MM.1S (cell line): ENCODE results near the gene ITGA3.

Experiments used
- DNase-seq: peaks from one replicate; pipeline ENCODE4 v3.0.0-alpha.2; 2015
- H2AFZ ChIP-seq: fragments of 300-600 bp; sonication (generic); 2 replicates; pipeline ENCODE4 v1.6.0; 2016; ENCODE audit warnings: antibody characterized with exemption, low read length
- H3F3A ChIP-seq: fragments of 300-600 bp; sonication (generic); 2 replicates; pipeline ENCODE4 v1.6.1; 2016; ENCODE audit warnings: mild to moderate bottlenecking, antibody characterized with exemption, low read length, moderate library complexity, mixed read lengths; ENCODE audit not compliant: insufficient read depth
- H3K27ac ChIP-seq: fragments of 300-600 bp; sonication (generic); 2 replicates; pipeline ENCODE4 v1.5.1; 2016; ENCODE audit warnings: mild to moderate bottlenecking, low read length
- H3K27me3 ChIP-seq: fragments of 300-600 bp; sonication (generic); replicated peaks from 2 replicates; pipeline ENCODE4 v1.6.0; 2016; ENCODE audit warnings: low read length; ENCODE audit not compliant: insufficient read depth
- H3K36me3 ChIP-seq: fragments of 300-600 bp; sonication (generic); replicated peaks from 2 replicates; pipeline ENCODE4 v1.6.1; 2016; ENCODE audit warnings: mild to moderate bottlenecking, low read length, mixed read lengths; ENCODE audit not compliant: insufficient read depth
- H3K4me1 ChIP-seq: fragments of 300-600 bp; sonication (generic); 2 replicates; pipeline ENCODE4 v1.6.1; 2016; ENCODE audit warnings: low read length, mixed read lengths
- H3K4me2 ChIP-seq: fragments of 300-600 bp; sonication (generic); 2 replicates; pipeline ENCODE4 v1.6.0; 2016; ENCODE audit warnings: low read depth, low read length
- H3K4me3 ChIP-seq: fragments of 300-600 bp; sonication (generic); 2 replicates; pipeline ENCODE4 v1.5.1; 2016; ENCODE audit warnings: low read length, mixed read lengths
- H3K79me2 ChIP-seq: fragments of 300-600 bp; sonication (generic); 2 replicates; pipeline ENCODE4 v1.6.1; 2016; ENCODE audit warnings: mixed run types, low read length, mixed read lengths
- H3K9ac ChIP-seq: fragments of 300-600 bp; sonication (generic); 2 replicates; pipeline ENCODE4 v1.6.1; 2016; ENCODE audit warnings: low read length, mixed read lengths
- H3K9me2 ChIP-seq: fragments of 300-600 bp; sonication (generic); replicated peaks from 2 replicates; pipeline ENCODE4 v1.6.1; 2016; ENCODE audit warnings: mild to moderate bottlenecking, low read length, mixed read lengths; ENCODE audit not compliant: insufficient read depth
- H3K9me3 ChIP-seq: fragments of 300-600 bp; sonication (generic); replicated peaks from 2 replicates; pipeline ENCODE4 v1.6.1; 2016; ENCODE audit warnings: mild to moderate bottlenecking, low read length, mixed read lengths; ENCODE audit not compliant: insufficient read depth
- H4K20me1 ChIP-seq: fragments of 300-600 bp; sonication (generic); 2 replicates; pipeline ENCODE4 v1.6.1; 2016; ENCODE audit warnings: mild to moderate bottlenecking, low read length, moderate library complexity, mixed read lengths; ENCODE audit not compliant: insufficient read depth
- CTCF ChIP-seq: fragments of 300-600 bp; sonication (generic); IDR thresholded peaks from 2 replicates; pipeline ENCODE4 v1.5.1; 2016; ENCODE audit warnings: antibody characterized with exemption, low read length, mixed read lengths
- EZH2 ChIP-seq: fragments of 300-600 bp; sonication (generic); optimal IDR thresholded peaks from 2 replicates; pipeline ENCODE3; 2017; ENCODE audit warnings: low read depth, mild to moderate bottlenecking, antibody characterized with exemption, low read length, mixed read lengths
- EZH2phosphoT487 ChIP-seq: fragments of 300-600 bp; sonication (generic); IDR thresholded peaks from 2 replicates; pipeline ENCODE4 v1.6.1; 2018; ENCODE audit warnings: antibody characterized with exemption, low read length

The ITGA3 gene

GRCh38 chr17:50066995-50067394, 11.1 kb downstream of the ITGA3 start:
- Histone ChIP-seq H3K27me3 (no peaks in the 10 kb centered on the region), H3K27ac (no peak overlapping the region), H3K9me2 (no peaks in the 10 kb centered on the region), H2AFZ (no peak overlapping the region), H4K20me1 (no peaks in the 10 kb centered on the region), H3K79me2 (no peaks in the 10 kb centered on the region), H3K9ac (no peak overlapping the region), H3K9me3 (no peaks in the 10 kb centered on the region), H3K4me1 (peaks cover 7% of the 10 kb centered on the region), H3K36me3 (no peaks in the 10 kb centered on the region), H3K4me2 (no peak overlapping the region), H3F3A (no peaks in the 10 kb centered on the region), H3K4me3 (no peak overlapping the region)
- DNase-seq: no peak
- TF ChIP-seq CTCF (no peak), EZH2phosphoT487 (no peak), EZH2 (no peak)

- DNase-seq: no peak
Measured at GRCh38 chr17:50067996-50068395, 12.1 kb downstream of the ITGA3 start.

GRCh38 chr17:50070908-50071680, 15.2 kb downstream of the ITGA3 start:
- TF ChIP-seq CTCF (no peak), EZH2phosphoT487 (no peak), EZH2 (no peak)
- Histone ChIP-seq H3K9ac (no peak overlapping the region), H2AFZ (no peak overlapping the region), H3K4me2 (no peak overlapping the region), H3K27me3 (no peaks in the 10 kb centered on the region), H3K27ac (no peak overlapping the region), H3K4me3 (no peak overlapping the region), H3K36me3 (no peaks in the 10 kb centered on the region), H3K9me2 (no peaks in the 10 kb centered on the region), H3K9me3 (no peaks in the 10 kb centered on the region), H3K4me1 (peaks cover 18% of the 10 kb centered on the region), H4K20me1 (no peaks in the 10 kb centered on the region), H3K79me2 (no peaks in the 10 kb centered on the region), H3F3A (no peaks in the 10 kb centered on the region)
- DNase-seq: no peak

More at GRCh38 chr17:50067996-50068395, 12.1 kb downstream of the ITGA3 start:
- no peak overlapping the region for H3K4me2 ChIP-seq
- no peak overlapping the region for H2AFZ ChIP-seq
- no peak overlapping the region for H3K27ac ChIP-seq
- TF ChIP-seq CTCF (no peak), EZH2phosphoT487 (no peak), EZH2 (no peak)
- H4K20me1 ChIP-seq: no peaks in the 10 kb centered on the region
- no peak overlapping the region for H3K4me3 ChIP-seq
- H3K79me2 ChIP-seq: no peaks in the 10 kb centered on the region
- H3K27me3 ChIP-seq: no peaks in the 10 kb centered on the region
- H3K36me3 ChIP-seq: no peaks in the 10 kb centered on the region
- H3K9me3 ChIP-seq: no peaks in the 10 kb centered on the region
- no peaks in the 10 kb centered on the region for H3K9me2 ChIP-seq
- H3F3A ChIP-seq: no peaks in the 10 kb centered on the region
- H3K4me1 ChIP-seq: peaks cover 16% of the 10 kb centered on the region
- H3K9ac ChIP-seq: no peak overlapping the region
